ENCODE results near the gene MIAT. TPM values are rescaled to one million over a fixed set of nuclear protein-coding genes. Genes with fewer than 3 reads are reported as not detected.

Gene MIAT
- total and polyA plus RNA-seq, 4 donors = 0.18 to 1.5 (median 0.73) TPM

- no peak overlapping the region for H3K9ac ChIP-seq (ENCODE audit: low read depth in 1 of 2, low read length in 2 of 2)
- no peaks in the 10 kb centered on the region for H3K36me3 ChIP-seq (ENCODE audit: control insufficient read depth in 4 of 4, insufficient read depth in 3 of 4, low read depth in 1 of 4, low read length in 3 of 4)
- H3K4me3 ChIP-seq (ENCODE audit: low read depth in 1 of 3, low read length in 3 of 3) = no peak overlapping the region
- H3K27ac ChIP-seq (ENCODE audit: low read depth in 1 of 2, low read length in 2 of 2) = no peak overlapping the region
- peaks cover 0 to 2% (median 0%) of the 10 kb centered on the region in 4 donors for H3K27me3 ChIP-seq (ENCODE audit: control insufficient read depth in 4 of 4, insufficient read depth in 4 of 4, low read length in 3 of 4)
- 76% methylated on average over 6 of the region's 6 CpGs for WGBS
- H3K9me3 ChIP-seq (ENCODE audit: control insufficient read depth in 4 of 4, low read length in 3 of 4) = no peaks in the 10 kb centered on the region
- TF ChIP-seq ATF3 (IDR thresholded peaks at IDR 0.05) (no peak), CTCF (IDR thresholded peaks at IDR 0.05; ENCODE audit: low read depth, low read length, missing input control) (no peak), NR2F2 (IDR thresholded peaks at IDR 0.05) (no peak), SP1 (IDR thresholded peaks at IDR 0.05) (no peak), ZBTB33 (IDR thresholded peaks at IDR 0.05) (no peak), YY1 (IDR thresholded peaks at IDR 0.05) (no peak), HNF4A (conservative IDR thresholded peaks at IDR 0.05) (no peak), HNF4G (IDR thresholded peaks at IDR 0.05) (no peak), RXRA (IDR thresholded peaks at IDR 0.05) (no peak), MAX (IDR thresholded peaks at IDR 0.05) (no peak), FOXA2 (IDR thresholded peaks at IDR 0.05) (no peak), REST (IDR thresholded peaks at IDR 0.05) (no peak), FOXA1 (IDR thresholded peaks at IDR 0.05) (no peak), JUND (IDR thresholded peaks at IDR 0.05) (no peak), RAD21 (IDR thresholded peaks at IDR 0.05) (no peak), GABPA (IDR thresholded peaks at IDR 0.05 in 1 of 2, conservative IDR thresholded peaks at IDR 0.05 in 1 of 2) (no peak), EGR1 (IDR thresholded peaks at IDR 0.05; ENCODE audit: low read depth in 2 of 2) (no peak), TAF1 (conservative IDR thresholded peaks at IDR 0.05) (no peak)
- DNase-seq (ENCODE audit: low spot score) = no peak
- H3K4me1 ChIP-seq (ENCODE audit: control insufficient read depth in 4 of 4, insufficient read depth in 4 of 4, low read length in 3 of 4) = peaks cover 0 to 10% (median under 1%) of the 10 kb centered on the region in 4 donors
These were observed 8.6 kb upstream of the MIAT start for GRCh38 chr22:26648528-26649388.
